Neural progenitor cell (in vitro differentiated cells): ENCODE measurements around the gene UPK3B.
"Not testable (repeated sequence)": the region's sequence is repeated elsewhere in the genome, so short reads cannot be mapped to it uniquely, and the experiment has no call there.

Source experiments
- EZH2 ChIP-seq: fragments of 200-600 bp; sonication (generic); IDR thresholded peaks from 2 replicates; pipeline ENCODE4 v1.6.1; 2017; ENCODE audit warnings: antibody characterized with exemption, mild to moderate bottlenecking, moderate library complexity
- TF ChIP-seq, protein P1 (sequence below): fragments of 200-600 bp; sonication (generic); IDR thresholded peaks from 2 replicates; pipeline ENCODE4 v1.5.1; 2017; ENCODE audit warnings: antibody characterized with exemption, mild to moderate bottlenecking

DNA sequence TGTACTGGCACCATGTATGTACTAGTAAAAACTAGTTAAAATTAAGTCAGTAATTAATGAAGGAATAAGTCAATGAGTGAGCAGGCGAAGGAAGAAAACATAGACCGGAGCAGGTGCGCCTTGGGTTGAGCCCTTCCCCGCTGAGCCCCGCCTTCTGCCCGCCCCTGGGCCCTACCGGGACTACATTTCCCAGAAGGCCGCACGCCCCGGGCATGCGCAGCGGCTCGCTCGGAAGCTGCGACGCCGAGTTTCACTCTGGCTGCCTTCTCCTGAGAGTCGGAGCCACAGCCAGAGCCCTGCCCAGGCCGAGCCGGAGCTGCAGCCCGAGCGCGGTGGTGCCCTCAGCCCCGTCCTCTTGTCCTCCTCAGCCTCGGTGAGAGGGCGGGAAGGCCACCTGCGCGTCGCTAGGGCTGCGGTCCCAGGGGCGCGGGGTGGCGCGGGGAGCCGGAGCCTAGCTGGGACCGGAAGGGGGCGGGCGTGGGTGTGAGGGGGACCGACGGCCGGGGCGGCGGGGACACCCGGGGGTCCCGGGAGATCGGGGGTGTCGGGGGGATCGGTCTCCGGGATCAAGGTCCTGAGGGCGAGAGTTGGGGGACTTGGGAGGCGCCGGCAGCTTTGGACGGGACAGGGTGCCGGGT is 48.8 kb upstream of the UPK3B start, which contains the start of gene DTX2:
- TF ChIP-seq, protein P1, sequence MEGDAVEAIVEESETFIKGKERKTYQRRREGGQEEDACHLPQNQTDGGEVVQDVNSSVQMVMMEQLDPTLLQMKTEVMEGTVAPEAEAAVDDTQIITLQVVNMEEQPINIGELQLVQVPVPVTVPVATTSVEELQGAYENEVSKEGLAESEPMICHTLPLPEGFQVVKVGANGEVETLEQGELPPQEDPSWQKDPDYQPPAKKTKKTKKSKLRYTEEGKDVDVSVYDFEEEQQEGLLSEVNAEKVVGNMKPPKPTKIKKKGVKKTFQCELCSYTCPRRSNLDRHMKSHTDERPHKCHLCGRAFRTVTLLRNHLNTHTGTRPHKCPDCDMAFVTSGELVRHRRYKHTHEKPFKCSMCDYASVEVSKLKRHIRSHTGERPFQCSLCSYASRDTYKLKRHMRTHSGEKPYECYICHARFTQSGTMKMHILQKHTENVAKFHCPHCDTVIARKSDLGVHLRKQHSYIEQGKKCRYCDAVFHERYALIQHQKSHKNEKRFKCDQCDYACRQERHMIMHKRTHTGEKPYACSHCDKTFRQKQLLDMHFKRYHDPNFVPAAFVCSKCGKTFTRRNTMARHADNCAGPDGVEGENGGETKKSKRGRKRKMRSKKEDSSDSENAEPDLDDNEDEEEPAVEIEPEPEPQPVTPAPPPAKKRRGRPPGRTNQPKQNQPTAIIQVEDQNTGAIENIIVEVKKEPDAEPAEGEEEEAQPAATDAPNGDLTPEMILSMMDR: not testable (repeated sequence)
- TF ChIP-seq EZH2: not testable (repeated sequence)
